HepG2 (cell line): Measurements from ENCODE around the gene CSTF1. TPM values are rescaled to one million over a fixed set of nuclear protein-coding genes. Genes with fewer than 3 reads are reported as not detected.
A peak's percentile ranks its signal among the peaks of the same experiment; 100 is the strongest.

Source experiments
- AHDC1 ChIP-seq: sonication (generic); formaldehyde crosslinking; IDR thresholded peaks from 2 replicates; pipeline ENCODE4 v1.5.1; 2020; ENCODE audit warnings: mild to moderate bottlenecking, missing genetic modification reagents, borderline replicate concordance
- ELF4 ChIP-seq: sonication (generic); formaldehyde crosslinking; IDR thresholded peaks from 2 replicates; pipeline ENCODE4 v1.5.0; 2020; ENCODE audit warnings: missing genetic modification reagents, mild to moderate bottlenecking, moderate library complexity, borderline replicate concordance
- HNRNPH1 ChIP-seq: fragments of 200-400 bp; formaldehyde crosslinking; optimal IDR thresholded peaks from 2 replicates; pipeline ENCODE3; 2017; ENCODE audit warnings: mild to moderate bottlenecking, low read depth, low read length
- KLF6 ChIP-seq: IDR thresholded peaks from 2 replicates; pipeline ENCODE4 v1.8.0; 2016; ENCODE audit warnings: missing biosample characterization, missing genetic modification reagents
- MAFG ChIP-seq: sonication (generic); formaldehyde crosslinking; IDR thresholded peaks from 2 replicates; pipeline ENCODE4 v1.5.1; 2020; ENCODE audit warnings: mild to moderate bottlenecking, missing genetic modification reagents
- PRDM10 ChIP-seq: sonication (generic); formaldehyde crosslinking; IDR thresholded peaks from 2 replicates; pipeline ENCODE4 v1.4.0; 2020; ENCODE audit warnings: low read depth, missing genetic modification reagents
- RBM39 ChIP-seq: fragments of 200-400 bp; formaldehyde crosslinking; IDR thresholded peaks from one replicate; pipeline ENCODE4 v1.6.1; 2018; ENCODE audit warnings: antibody characterized with exemption, mild to moderate bottlenecking, low read depth, low read length; ENCODE audit not compliant: poor library complexity, severe bottlenecking
- REXO4 ChIP-seq: sonication (generic); formaldehyde crosslinking; IDR thresholded peaks from 2 replicates; pipeline ENCODE4 v1.8.0; 2022; ENCODE audit warnings: missing genetic modification reagents, mild to moderate bottlenecking, borderline replicate concordance
- SALL2 ChIP-seq: sonication (generic); formaldehyde crosslinking; IDR thresholded peaks from 2 replicates; pipeline ENCODE4 v1.8.1; 2023; ENCODE audit warnings: mild to moderate bottlenecking, missing genetic modification reagents, inconsistent platforms
- SYNCRIP ChIP-seq: fragments of 200-400 bp; formaldehyde crosslinking; IDR thresholded peaks from 2 replicates; pipeline ENCODE4 v1.6.1; 2018; ENCODE audit warnings: mild to moderate bottlenecking, low read depth, low read length; ENCODE audit not compliant: insufficient read depth
- TBX2 ChIP-seq: sonication (generic); formaldehyde crosslinking; IDR thresholded peaks from 2 replicates; pipeline ENCODE4 v1.5.0; 2020; ENCODE audit warnings: missing genetic modification reagents, mild to moderate bottlenecking, borderline replicate concordance
- ZFP62 ChIP-seq: sonication (generic); formaldehyde crosslinking; IDR thresholded peaks from 2 replicates; pipeline ENCODE4 v1.4.0; 2020; ENCODE audit warnings: missing genetic modification reagents
- ZNF468 ChIP-seq: sonication (generic); formaldehyde crosslinking; IDR thresholded peaks from 2 replicates; pipeline ENCODE4 v1.8.0; 2022; ENCODE audit warnings: mild to moderate bottlenecking, moderate library complexity, missing genetic modification reagents
- ZNF589 ChIP-seq: sonication (generic); formaldehyde crosslinking; conservative IDR thresholded peaks from 2 replicates; pipeline ENCODE4 v1.8.0; 2022; ENCODE audit warnings: mild to moderate bottlenecking, moderate library complexity, missing genetic modification reagents
- ZNF773 ChIP-seq: sonication (generic); formaldehyde crosslinking; IDR thresholded peaks from 2 replicates; pipeline ENCODE4 v1.4.0; 2020; ENCODE audit warnings: missing genetic modification reagents, borderline replicate concordance
- ZNF883 ChIP-seq: sonication (generic); formaldehyde crosslinking; IDR thresholded peaks from 2 replicates; pipeline ENCODE4 v1.5.1; 2020; ENCODE audit warnings: mild to moderate bottlenecking, missing genetic modification reagents; ENCODE audit errors: not compliant biosample characterization
- ZSCAN5A ChIP-seq: sonication (generic); formaldehyde crosslinking; IDR thresholded peaks from 2 replicates; pipeline ENCODE4 v1.8.0; 2022; ENCODE audit warnings: mild to moderate bottlenecking, missing genetic modification reagents, borderline replicate concordance
- polyA plus RNA-seq, 8 experiments: library from polyadenylated mRNA; depleted of rRNA in 3 of 8; stranded (reverse) in 7 of 8; unstranded in 1 of 8; fragments of >200 nt; fragmentation: Illumina TruSeq in 4 of 8; extraction: Trizol in 4 of 8; gene quantifications; 2 replicates each; pipeline versions ENCODE4 v1.2.1 to v1.2.3, GENCODE V29; 2011 to 2016; ENCODE audit warnings: low read depth in 4 of 8, missing spikeins in 1 of 8, mixed read lengths in 1 of 8; ENCODE audit not compliant: insufficient read depth in 1 of 8
- total RNA-seq, 5 experiments: library from RNA; depleted of rRNA; stranded (reverse); fragments of >200 nt; fragmentation: Illumina TruSeq; extraction: Trizol; gene quantifications; 2 replicates each; pipeline ENCODE4 v1.2.3, GENCODE V29; 2016; ENCODE audit warnings: low read depth in 1 of 5
- TF ChIP-seq, protein P1 (sequence below): sonication (generic); formaldehyde crosslinking; IDR thresholded peaks from 2 replicates; pipeline ENCODE4 v1.9.0; 2022; ENCODE audit warnings: low read depth, missing genetic modification reagents

CSTF1 gene
- total and polyA plus RNA-seq, 2 of the 13 experiments (the other 11 are each of a cell fraction or from before 2014, with no cell fraction given), result 70.9 to 100 TPM

DNA sequence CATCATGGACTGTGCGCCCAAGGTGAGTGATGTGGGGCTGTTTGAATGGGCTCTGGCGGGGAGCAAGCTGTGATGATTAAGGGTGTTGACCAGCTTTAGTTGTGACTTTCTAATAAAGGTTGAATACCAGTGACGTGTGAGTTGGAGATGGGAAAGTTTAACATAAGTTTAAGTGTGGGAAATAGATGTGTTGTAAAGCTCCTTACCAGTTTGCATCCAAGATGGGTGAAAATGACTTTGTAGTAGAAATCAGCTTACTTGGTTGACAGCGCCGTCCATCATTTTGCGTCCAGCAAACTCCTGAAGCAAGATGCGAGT lies 20.0 kb downstream of the CSTF1 start (continued):
- no peak for TF ChIP-seq ELF4 (CRISPR knock-in tag)
- TF ChIP-seq AHDC1 (CRISPR knock-in tag), result 0 out of 2 replicates have a peak, but pooled peaks have one; percentile 1
- no peak for TF ChIP-seq RBM39
- peak; percentile 27 for TF ChIP-seq ZNF883 (CRISPR knock-in tag)
- no peak for TF ChIP-seq MAFG
- TF ChIP-seq ZSCAN5A (CRISPR knock-in tag), result no peak
- TF ChIP-seq ZNF773 (CRISPR knock-in tag), result no peak
- TF ChIP-seq ZNF468 (CRISPR knock-in tag), result no peak
- TF ChIP-seq SALL2 (CRISPR knock-in tag), result no peak
- no peak for TF ChIP-seq TBX2 (CRISPR knock-in tag)
- TF ChIP-seq, protein P1, sequence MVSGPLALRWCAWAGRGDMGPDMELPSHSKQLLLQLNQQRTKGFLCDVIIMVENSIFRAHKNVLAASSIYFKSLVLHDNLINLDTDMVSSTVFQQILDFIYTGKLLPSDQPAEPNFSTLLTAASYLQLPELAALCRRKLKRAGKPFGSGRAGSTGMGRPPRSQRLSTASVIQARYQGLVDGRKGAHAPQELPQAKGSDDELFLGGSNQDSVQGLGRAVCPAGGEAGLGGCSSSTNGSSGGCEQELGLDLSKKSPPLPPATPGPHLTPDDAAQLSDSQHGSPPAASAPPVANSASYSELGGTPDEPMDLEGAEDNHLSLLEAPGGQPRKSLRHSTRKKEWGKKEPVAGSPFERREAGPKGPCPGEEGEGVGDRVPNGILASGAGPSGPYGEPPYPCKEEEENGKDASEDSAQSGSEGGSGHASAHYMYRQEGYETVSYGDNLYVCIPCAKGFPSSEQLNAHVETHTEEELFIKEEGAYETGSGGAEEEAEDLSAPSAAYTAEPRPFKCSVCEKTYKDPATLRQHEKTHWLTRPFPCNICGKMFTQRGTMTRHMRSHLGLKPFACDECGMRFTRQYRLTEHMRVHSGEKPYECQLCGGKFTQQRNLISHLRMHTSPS (CRISPR knock-in tag), result no peak
- TF ChIP-seq KLF6 (CRISPR knock-in tag), result no peak
- no peak for TF ChIP-seq PRDM10 (CRISPR knock-in tag)
- no peak for TF ChIP-seq HNRNPH1
- TF ChIP-seq ZFP62 (CRISPR knock-in tag), result no peak
- no peak for TF ChIP-seq REXO4 (CRISPR knock-in tag)
- no peak for TF ChIP-seq SYNCRIP
- no peak for TF ChIP-seq ZNF589 (CRISPR knock-in tag)
